ENCODE measurements around the gene OLIG2. TPM values are rescaled to one million over a fixed set of nuclear protein-coding genes. Genes with fewer than 3 reads are reported as not detected.

OLIG2 gene
- total RNA-seq, 1 donor from 2014 or later, result not detected

DNA sequence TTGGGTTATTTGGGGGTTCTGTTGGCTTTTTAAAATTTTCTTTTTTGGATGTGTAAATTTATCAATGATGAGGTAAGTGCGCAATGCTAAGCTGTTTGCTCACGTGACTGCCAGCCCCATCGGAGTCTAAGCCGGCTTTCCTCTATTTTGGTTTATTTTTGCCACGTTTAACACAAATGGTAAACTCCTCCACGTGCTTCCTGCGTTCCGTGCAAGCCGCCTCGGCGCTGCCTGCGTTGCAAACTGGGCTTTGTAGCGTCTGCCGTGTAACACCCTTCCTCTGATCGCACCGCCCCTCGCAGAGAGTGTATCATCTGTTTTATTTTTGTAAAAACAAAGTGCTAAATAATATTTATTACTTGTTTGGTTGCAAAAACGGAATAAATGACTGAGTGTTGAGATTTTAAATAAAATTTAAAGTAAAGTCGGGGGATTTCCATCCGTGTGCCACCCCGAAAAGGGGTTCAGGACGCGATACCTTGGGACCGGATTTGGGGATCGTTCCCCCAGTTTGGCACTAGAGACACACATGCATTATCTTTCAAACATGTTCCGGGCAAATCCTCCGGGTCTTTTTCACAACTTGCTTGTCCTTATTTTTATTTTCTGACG lies 3.1 kb downstream of the OLIG2 start:
- intact Hi-C loops (cut with DNase I), result no loop called here
- peaks cover 18% of the 10 kb centered on the region for H3K27me3 ChIP-seq
- peaks cover 35% of the 10 kb centered on the region for H3K4me1 ChIP-seq
- no peak for DNase-seq (ENCODE audit: extremely low spot score in 2 of 2)
- H3K9me3 ChIP-seq, result no peaks in the 10 kb centered on the region
- H3K4me3 ChIP-seq, result no peak overlapping the region
- no peaks in the 10 kb centered on the region for H3K36me3 ChIP-seq
- H3K27ac ChIP-seq, result no peak overlapping the region
- no peak for TF ChIP-seq POLR2A (IDR thresholded peaks at IDR 0.05)
- no peak for TF ChIP-seq POLR2AphosphoS5 (IDR thresholded peaks at IDR 0.05; ENCODE audit: insufficient read depth in 1 of 2, low read depth in 1 of 2)
- TF ChIP-seq CTCF (IDR thresholded peaks at IDR 0.05), result no peak

- DNase-seq (ENCODE audit: extremely low spot score in 2 of 2), result no peak
- Histone ChIP-seq H3K36me3 (no peaks in the 10 kb centered on the region), H3K4me3 (no peak overlapping the region), H3K9me3 (no peaks in the 10 kb centered on the region), H3K27ac (no peak overlapping the region), H3K4me1 (peaks cover 30% of the 10 kb centered on the region), H3K27me3 (peaks cover 17% of the 10 kb centered on the region)
- TF ChIP-seq CTCF (IDR thresholded peaks at IDR 0.05) (no peak), POLR2AphosphoS5 (IDR thresholded peaks at IDR 0.05; ENCODE audit: insufficient read depth in 1 of 2, low read depth in 1 of 2) (no peak), POLR2A (IDR thresholded peaks at IDR 0.05) (no peak)
- intact Hi-C loops (cut with DNase I), result no loop called here
These were observed 3.7 kb downstream of the OLIG2 start for GRCh38 chr21:33029385-33029921.

- peaks cover 30% of the 10 kb centered on the region for H3K4me1 ChIP-seq
- intact Hi-C loops (cut with DNase I), result no loop called here
- TF ChIP-seq POLR2AphosphoS5 (IDR thresholded peaks at IDR 0.05; ENCODE audit: insufficient read depth in 1 of 2, low read depth in 1 of 2) (no peak), POLR2A (IDR thresholded peaks at IDR 0.05) (no peak), CTCF (IDR thresholded peaks at IDR 0.05) (no peak)
- no peaks in the 10 kb centered on the region for H3K9me3 ChIP-seq
- H3K36me3 ChIP-seq, result no peaks in the 10 kb centered on the region
- DNase-seq (ENCODE audit: extremely low spot score in 2 of 2), result no peak
- H3K4me3 ChIP-seq, result no peak overlapping the region
- H3K27me3 ChIP-seq, result peaks cover 11% of the 10 kb centered on the region
- no peak overlapping the region for H3K27ac ChIP-seq
These were observed 4.3 kb downstream of the OLIG2 start for GRCh38 chr21:33029975-33030461.

DNA sequence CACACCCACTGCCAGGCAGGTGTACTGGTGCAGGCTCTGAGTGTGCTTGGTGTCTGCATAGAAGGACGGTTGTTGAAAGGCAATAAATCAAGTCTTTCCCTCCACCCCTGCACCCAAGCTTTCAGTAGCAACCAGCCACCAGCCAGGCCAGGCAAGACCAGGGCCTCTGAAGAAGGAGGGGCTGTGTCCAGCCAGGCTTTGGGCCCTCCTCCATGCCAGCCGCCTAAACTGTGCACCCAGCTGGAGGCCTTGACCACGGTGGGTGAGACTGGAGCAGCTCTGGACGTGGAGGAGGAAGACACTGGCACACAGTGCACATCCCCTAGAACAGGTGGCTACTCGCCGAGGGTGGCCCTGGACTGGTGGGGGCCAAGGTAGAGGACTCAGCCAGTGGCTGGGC lies 4.9 kb downstream of the OLIG2 start:
- Histone ChIP-seq H3K4me3 (no peak overlapping the region), H3K4me1 (peaks cover 27% of the 10 kb centered on the region), H3K9me3 (no peaks in the 10 kb centered on the region), H3K27me3 (peaks cover 11% of the 10 kb centered on the region), H3K36me3 (no peaks in the 10 kb centered on the region), H3K27ac (no peak overlapping the region)
- no peak for DNase-seq (ENCODE audit: extremely low spot score in 2 of 2)
- intact Hi-C loops (cut with DNase I), result no loop called here
- no peak for TF ChIP-seq POLR2AphosphoS5 (IDR thresholded peaks at IDR 0.05; ENCODE audit: insufficient read depth in 1 of 2, low read depth in 1 of 2)
- TF ChIP-seq POLR2A (IDR thresholded peaks at IDR 0.05), result no peak

GRCh38 chr21:33031152-33031911 lies 5.6 kb downstream of the OLIG2 start:
- H3K27ac ChIP-seq, result no peak overlapping the region
- no peak for DNase-seq (ENCODE audit: extremely low spot score in 2 of 2)

More at GRCh38 chr21:33031152-33031911, 5.6 kb downstream of the OLIG2 start:
- no peak overlapping the region for H3K4me3 ChIP-seq
- no peaks in the 10 kb centered on the region for H3K9me3 ChIP-seq
- no peaks in the 10 kb centered on the region for H3K36me3 ChIP-seq
- intact Hi-C loops (cut with DNase I), result no loop called here
- no peak for TF ChIP-seq CTCF (IDR thresholded peaks at IDR 0.05)
- no peak for TF ChIP-seq POLR2AphosphoS5 (IDR thresholded peaks at IDR 0.05; ENCODE audit: insufficient read depth in 1 of 2, low read depth in 1 of 2)
- no peak for TF ChIP-seq POLR2A (IDR thresholded peaks at IDR 0.05)
- H3K27me3 ChIP-seq, result peaks cover 11% of the 10 kb centered on the region
- H3K4me1 ChIP-seq, result peaks cover 23% of the 10 kb centered on the region

Measured in vagina (tissue), 2 donors.